HEK293 (cell line): ENCODE measurements around the gene ELAVL1.

Experiments used
- CTCF ChIA-PET: fragments of 350-600 bp; formaldehyde crosslinking; extraction: SDS; loops from one replicate; lab custom pipeline; 2021; ENCODE audit warnings: antibody characterized with exemption; lab: Yijun Ruan, JAX
- POLR2A ChIA-PET: fragments of 300-600 bp; formaldehyde crosslinking; extraction: SDS; loops from one replicate; lab custom pipeline; 2020; ENCODE audit warnings: antibody characterized with exemption, inconsistent platforms; lab: Yijun Ruan, JAX
- H3K27ac ChIP-seq: fragments of 200-500 bp; sonication (Bioruptor generic); 2 replicates; pipeline ENCODE4 v1.5.1; 2014; ENCODE audit warnings: low read depth, low read length, control low read depth, inconsistent platforms; ENCODE audit errors: extremely low read depth
- H3K36me3 ChIP-seq, 2 experiments: fragments of 200-500 bp in 1 of 2; sonication (Bioruptor generic) in 1 of 2; 1 replicate in 1 of 2; 2 replicates in 1 of 2; pipeline ENCODE4 v1.5.1; 2014 to 2017; ENCODE audit warnings: inconsistent platforms in 2 of 2, low read length in 2 of 2; ENCODE audit not compliant: control insufficient read depth in 2 of 2, insufficient read depth in 1 of 2
- H3K4me1 ChIP-seq: fragments of 200-500 bp; sonication (Bioruptor generic); 2 replicates; pipeline ENCODE4 v1.5.1; 2014; ENCODE audit warnings: mild to moderate bottlenecking, low read length, inconsistent platforms; ENCODE audit not compliant: control insufficient read depth, insufficient read depth
- H3K4me3 ChIP-seq: 2 replicates; pipeline ENCODE4 v1.5.1; 2011; ENCODE audit warnings: low read depth, mild to moderate bottlenecking, control low read depth, low read length, moderate library complexity
- H3K9me3 ChIP-seq: fragments of 200-500 bp; sonication (Bioruptor generic); 2 replicates; pipeline ENCODE4 v1.5.1; 2014; ENCODE audit warnings: low read depth, low read length, inconsistent platforms; ENCODE audit not compliant: control insufficient read depth, insufficient read depth
- FEZF1 ChIP-seq: fragments of 450-650 bp; formaldehyde crosslinking; IDR thresholded peaks from 2 replicates; pipeline ENCODE4 v1.5.1; 2016; ENCODE audit warnings: missing biosample characterization, missing genetic modification characterization
- GFI1B ChIP-seq: fragments of 450-650 bp; formaldehyde crosslinking; IDR thresholded peaks from 2 replicates; pipeline ENCODE4 v1.5.1; 2016; ENCODE audit warnings: missing biosample characterization, missing genetic modification characterization
- GLIS2 ChIP-seq: fragments of 450-650 bp; formaldehyde crosslinking; IDR thresholded peaks from 2 replicates; pipeline ENCODE4 v1.5.1; 2016; ENCODE audit warnings: missing biosample characterization, missing genetic modification characterization
- HOXA7 ChIP-seq: sonication (generic); formaldehyde crosslinking; IDR thresholded peaks from 2 replicates; pipeline ENCODE4 v1.8.1; 2022; ENCODE audit warnings: missing genetic modification reagents, borderline replicate concordance
- KLF10 ChIP-seq: fragments of 450-650 bp; IDR thresholded peaks from 2 replicates; pipeline ENCODE4 v1.5.1; 2018; ENCODE audit warnings: missing biosample characterization, mild to moderate bottlenecking, missing genetic modification characterization
- MYNN ChIP-seq: fragments of 450-650 bp; formaldehyde crosslinking; IDR thresholded peaks from 2 replicates; pipeline ENCODE4 v1.5.1; 2016; ENCODE audit warnings: missing biosample characterization, missing genetic modification characterization, borderline replicate concordance
- OVOL3 ChIP-seq: fragments of 450-650 bp; formaldehyde crosslinking; IDR thresholded peaks from 2 replicates; pipeline ENCODE4 v1.5.1; 2016; ENCODE audit warnings: missing biosample characterization, missing genetic modification characterization
- SCRT2 ChIP-seq: fragments of 450-650 bp; formaldehyde crosslinking; IDR thresholded peaks from 2 replicates; pipeline ENCODE4 v1.5.1; 2016; ENCODE audit warnings: missing biosample characterization, missing genetic modification characterization
- SP2 ChIP-seq: fragments of 450-650 bp; formaldehyde crosslinking; IDR thresholded peaks from 2 replicates; pipeline ENCODE4 v1.5.1; 2016; ENCODE audit warnings: missing biosample characterization, missing genetic modification characterization
- SP3 ChIP-seq: fragments of 450-650 bp; formaldehyde crosslinking; IDR thresholded peaks from 2 replicates; pipeline ENCODE4 v1.5.1; 2016; ENCODE audit warnings: missing biosample characterization, missing genetic modification characterization
- TRIM28 ChIP-seq: IDR thresholded peaks from 2 replicates; pipeline ENCODE4 v1.6.1; 2011; ENCODE audit warnings: low read length, control low read depth, borderline replicate concordance
- YY2 ChIP-seq: fragments of 450-650 bp; formaldehyde crosslinking; IDR thresholded peaks from 2 replicates; pipeline ENCODE4 v1.5.1; 2016; ENCODE audit warnings: missing biosample characterization, missing genetic modification characterization
- ZBTB20 ChIP-seq: fragments of 450-650 bp; formaldehyde crosslinking; IDR thresholded peaks from 2 replicates; pipeline ENCODE4 v1.5.1; 2016; ENCODE audit warnings: missing biosample characterization, missing genetic modification characterization
- ZBTB21 ChIP-seq: fragments of 450-650 bp; formaldehyde crosslinking; IDR thresholded peaks from 2 replicates; pipeline ENCODE4 v1.5.1; 2017; ENCODE audit warnings: missing biosample characterization, missing genetic modification characterization
- ZEB2 ChIP-seq: fragments of 450-650 bp; formaldehyde crosslinking; IDR thresholded peaks from 2 replicates; pipeline ENCODE4 v1.5.1; 2016; ENCODE audit warnings: missing biosample characterization, missing genetic modification characterization
- ZIC2 ChIP-seq: fragments of 450-650 bp; formaldehyde crosslinking; IDR thresholded peaks from 2 replicates; pipeline ENCODE4 v1.5.1; 2016; ENCODE audit warnings: missing biosample characterization, missing genetic modification characterization
- ZNF146 ChIP-seq: fragments of 450-650 bp; formaldehyde crosslinking; IDR thresholded peaks from 2 replicates; pipeline ENCODE4 v1.5.1; 2016; ENCODE audit warnings: missing biosample characterization, missing genetic modification characterization
- ZNF184 ChIP-seq: fragments of 450-650 bp; IDR thresholded peaks from 2 replicates; pipeline ENCODE4 v1.5.1; 2018; ENCODE audit warnings: missing biosample characterization, mild to moderate bottlenecking, missing genetic modification characterization
- ZNF19 ChIP-seq: fragments of 450-650 bp; formaldehyde crosslinking; IDR thresholded peaks from 2 replicates; pipeline ENCODE4; 2016; ENCODE audit warnings: missing biosample characterization, missing genetic modification characterization, low read depth
- ZNF202 ChIP-seq: fragments of 450-650 bp; formaldehyde crosslinking; IDR thresholded peaks from 2 replicates; pipeline ENCODE4 v1.5.1; 2016; ENCODE audit warnings: missing biosample characterization, missing genetic modification characterization, borderline replicate concordance
- ZNF324 ChIP-seq: fragments of 450-650 bp; formaldehyde crosslinking; IDR thresholded peaks from 2 replicates; pipeline ENCODE4 v1.5.1; 2016; ENCODE audit warnings: missing biosample characterization, missing genetic modification characterization
- ZNF335 ChIP-seq: fragments of 450-650 bp; formaldehyde crosslinking; conservative IDR thresholded peaks from 2 replicates; pipeline ENCODE4 v1.5.1; 2016; ENCODE audit warnings: missing biosample characterization, missing genetic modification characterization
- ZNF521 ChIP-seq: fragments of 450-650 bp; formaldehyde crosslinking; IDR thresholded peaks from 2 replicates; pipeline ENCODE4 v1.5.1; 2017; ENCODE audit warnings: missing biosample characterization, mild to moderate bottlenecking, missing genetic modification characterization
- ZNF529 ChIP-seq: fragments of 450-650 bp; formaldehyde crosslinking; IDR thresholded peaks from 2 replicates; pipeline ENCODE4 v1.5.1; 2017; ENCODE audit warnings: missing genetic modification characterization, missing biosample characterization; ENCODE audit not compliant: insufficient replicate concordance
- ZNF571 ChIP-seq: fragments of 450-650 bp; formaldehyde crosslinking; IDR thresholded peaks from 2 replicates; pipeline ENCODE4 v1.5.0; 2017; ENCODE audit warnings: missing biosample characterization, missing genetic modification characterization
- ZNF600 ChIP-seq: fragments of 450-650 bp; formaldehyde crosslinking; IDR thresholded peaks from 2 replicates; pipeline ENCODE4 v1.5.1; 2016; ENCODE audit warnings: missing biosample characterization, missing genetic modification characterization
- ZNF664 ChIP-seq: fragments of 450-650 bp; formaldehyde crosslinking; IDR thresholded peaks from 2 replicates; pipeline ENCODE4 v1.5.1; 2016; ENCODE audit warnings: missing biosample characterization, missing genetic modification characterization
- ZNF670 ChIP-seq: fragments of 450-650 bp; formaldehyde crosslinking; IDR thresholded peaks from 2 replicates; pipeline ENCODE4 v1.5.1; 2016; ENCODE audit warnings: missing biosample characterization, missing genetic modification characterization, low read depth
- ZNF707 ChIP-seq: fragments of 450-650 bp; formaldehyde crosslinking; IDR thresholded peaks from 2 replicates; pipeline ENCODE4 v1.5.1; 2016; ENCODE audit warnings: missing biosample characterization, missing genetic modification characterization
- ZSCAN16 ChIP-seq: fragments of 450-650 bp; formaldehyde crosslinking; IDR thresholded peaks from 2 replicates; pipeline ENCODE4 v1.5.1; 2016; ENCODE audit warnings: missing biosample characterization, missing genetic modification characterization
- TF ChIP-seq, protein P1 (sequence below): fragments of 450-650 bp; formaldehyde crosslinking; optimal IDR thresholded peaks from 2 replicates; pipeline ENCODE3; 2016; ENCODE audit warnings: missing biosample characterization, mild to moderate bottlenecking, missing genetic modification characterization
- TF ChIP-seq, protein P2 (sequence below): fragments of 450-650 bp; formaldehyde crosslinking; IDR thresholded peaks from 2 replicates; pipeline ENCODE4 v1.5.1; 2017; ENCODE audit warnings: missing biosample characterization, missing genetic modification characterization
- TF ChIP-seq, protein P3 (sequence below): sonication (generic); formaldehyde crosslinking; IDR thresholded peaks from 2 replicates; pipeline ENCODE4 v1.8.1; 2022; ENCODE audit warnings: mild to moderate bottlenecking, moderate library complexity, missing genetic modification reagents
- TF ChIP-seq, protein P4 (sequence below): fragments of 450-650 bp; formaldehyde crosslinking; IDR thresholded peaks from 2 replicates; pipeline ENCODE4 v1.5.1; 2017; ENCODE audit warnings: missing biosample characterization, missing genetic modification characterization
- TF ChIP-seq, protein P5 (sequence below): fragments of 450-650 bp; formaldehyde crosslinking; IDR thresholded peaks from 2 replicates; pipeline ENCODE4 v1.5.1; 2016; ENCODE audit warnings: missing biosample characterization, missing genetic modification characterization

Gene ELAVL1

DNA sequence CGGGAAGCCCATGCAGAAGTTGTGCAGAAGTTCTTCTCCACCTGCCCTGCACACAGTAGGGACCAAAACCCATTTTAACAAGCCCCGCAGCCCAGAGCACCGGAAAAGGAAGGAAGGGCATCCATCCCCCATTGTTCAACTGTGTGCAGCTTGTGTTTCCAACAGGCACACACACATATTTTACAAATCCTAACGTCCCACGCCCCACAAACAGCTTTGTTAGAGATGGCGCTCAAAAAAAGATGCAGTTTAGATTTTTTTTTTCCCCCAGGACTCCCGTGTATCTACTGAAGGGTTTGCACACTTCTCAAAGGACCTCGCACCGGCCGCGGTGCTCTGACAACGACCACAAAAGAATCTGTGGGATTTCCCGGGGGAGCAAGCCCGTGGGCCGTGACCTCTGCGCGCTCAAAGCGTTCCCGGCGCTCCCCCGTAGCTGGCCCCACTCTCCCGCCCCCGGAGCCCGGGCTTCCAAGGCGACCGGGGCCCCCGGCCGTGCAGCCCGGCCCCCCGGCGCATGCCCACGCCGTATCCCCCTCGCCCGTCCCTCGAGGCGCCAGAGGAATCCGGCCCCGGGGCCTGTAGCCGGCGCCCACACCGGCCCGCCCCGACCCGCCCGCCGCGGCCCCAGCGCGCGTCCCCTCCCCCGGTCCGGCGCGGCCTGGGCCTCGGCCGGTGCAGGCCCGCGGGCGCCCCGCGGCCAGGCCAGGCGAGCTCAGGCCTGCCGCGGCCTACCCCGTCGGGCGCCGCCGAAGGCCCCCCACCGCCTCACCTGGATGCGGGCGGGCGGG, 523 bp downstream of the ELAVL1 start:
- POLR2A ChIA-PET = interaction anchor here (0.6 to 3.1 kb wide), 3 partner anchors 9 to 62 kb away, joined by 4 to 15 read pairs (median 4); partner anchors contain the start of gene TIMM44
- Histone ChIP-seq H3K36me3 (peaks cover 3 to 28% of the 10 kb centered on the region in 2 experiments; a peak in 2 of 3 replicates), H3K9me3 (no peaks in the 10 kb centered on the region), H3K27ac (peak overlapping the region; percentile 78), H3K4me3 (peak overlapping the region; percentile 73), H3K4me1 (peaks cover 9% of the 10 kb centered on the region)
- CTCF ChIA-PET = no interaction called here
- TF ChIP-seq ZNF600 (no peak), SCRT2 (tag by site-specific recombination) (no peak), ZNF529 (no peak), ZNF707 (tag by site-specific recombination) (no peak), ZNF521 (tag by site-specific recombination) (no peak), TRIM28 (no peak), ZNF184 (tag by site-specific recombination) (no peak), OVOL3 (tag by site-specific recombination) (no peak), ZNF324 (tag by site-specific recombination) (no peak), YY2 (tag by site-specific recombination) (no peak), SP3 (peak; percentile 11; the same call in 1 of the 2 replicates), ZBTB20 (tag by site-specific recombination) (peak; percentile 32; the same call in 1 of the 2 replicates), ZNF335 (peak; percentile 62), ZSCAN16 (peak; percentile 83; the same call in 1 of the 2 replicates), GLIS2 (tag by site-specific recombination) (peak; percentile 62; the same call in 1 of the 2 replicates), GFI1B (tag by site-specific recombination) (no peak), FEZF1 (no peak), ZNF202 (tag by site-specific recombination) (no peak), HOXA7 (CRISPR knock-in tag) (no peak), ZNF146 (tag by site-specific recombination) (no peak), SP2 (tag by site-specific recombination) (peak; percentile 45), ZBTB21 (tag by site-specific recombination) (no peak), ZNF19 (tag by site-specific recombination) (no peak), KLF10 (tag by site-specific recombination) (0 out of 2 replicates have a peak, but pooled peaks have one; percentile 27), ZIC2 (no peak), ZNF571 (no peak), ZNF664 (tag by site-specific recombination) (no peak), ZNF670 (tag by site-specific recombination) (no peak), ZEB2 (0 out of 2 replicates have a peak, but pooled peaks have one; percentile 22), MYNN (tag by site-specific recombination) (no peak)
- TF ChIP-seq, protein P1, sequence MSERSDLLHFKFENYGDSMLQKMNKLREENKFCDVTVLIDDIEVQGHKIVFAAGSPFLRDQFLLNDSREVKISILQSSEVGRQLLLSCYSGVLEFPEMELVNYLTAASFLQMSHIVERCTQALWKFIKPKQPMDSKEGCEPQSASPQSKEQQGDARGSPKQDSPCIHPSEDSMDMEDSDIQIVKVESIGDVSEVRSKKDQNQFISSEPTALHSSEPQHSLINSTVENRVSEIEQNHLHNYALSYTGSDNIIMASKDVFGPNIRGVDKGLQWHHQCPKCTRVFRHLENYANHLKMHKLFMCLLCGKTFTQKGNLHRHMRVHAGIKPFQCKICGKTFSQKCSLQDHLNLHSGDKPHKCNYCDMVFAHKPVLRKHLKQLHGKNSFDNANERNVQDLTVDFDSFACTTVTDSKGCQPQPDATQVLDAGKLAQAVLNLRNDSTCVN (tag by site-specific recombination) = peak; percentile 21
- TF ChIP-seq, protein P2, sequence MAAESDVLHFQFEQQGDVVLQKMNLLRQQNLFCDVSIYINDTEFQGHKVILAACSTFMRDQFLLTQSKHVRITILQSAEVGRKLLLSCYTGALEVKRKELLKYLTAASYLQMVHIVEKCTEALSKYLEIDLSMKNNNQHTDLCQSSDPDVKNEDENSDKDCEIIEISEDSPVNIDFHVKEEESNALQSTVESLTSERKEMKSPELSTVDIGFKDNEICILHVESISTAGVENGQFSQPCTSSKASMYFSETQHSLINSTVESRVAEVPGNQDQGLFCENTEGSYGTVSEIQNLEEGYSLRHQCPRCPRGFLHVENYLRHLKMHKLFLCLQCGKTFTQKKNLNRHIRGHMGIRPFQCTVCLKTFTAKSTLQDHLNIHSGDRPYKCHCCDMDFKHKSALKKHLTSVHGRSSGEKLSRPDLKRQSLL (tag by site-specific recombination) = no peak
- TF ChIP-seq, protein P3, sequence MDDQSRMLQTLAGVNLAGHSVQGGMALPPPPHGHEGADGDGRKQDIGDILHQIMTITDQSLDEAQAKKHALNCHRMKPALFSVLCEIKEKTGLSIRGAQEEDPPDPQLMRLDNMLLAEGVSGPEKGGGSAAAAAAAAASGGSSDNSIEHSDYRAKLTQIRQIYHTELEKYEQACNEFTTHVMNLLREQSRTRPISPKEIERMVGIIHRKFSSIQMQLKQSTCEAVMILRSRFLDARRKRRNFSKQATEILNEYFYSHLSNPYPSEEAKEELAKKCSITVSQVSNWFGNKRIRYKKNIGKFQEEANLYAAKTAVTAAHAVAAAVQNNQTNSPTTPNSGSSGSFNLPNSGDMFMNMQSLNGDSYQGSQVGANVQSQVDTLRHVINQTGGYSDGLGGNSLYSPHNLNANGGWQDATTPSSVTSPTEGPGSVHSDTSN (CRISPR knock-in tag) = no peak
- TF ChIP-seq, protein P4, sequence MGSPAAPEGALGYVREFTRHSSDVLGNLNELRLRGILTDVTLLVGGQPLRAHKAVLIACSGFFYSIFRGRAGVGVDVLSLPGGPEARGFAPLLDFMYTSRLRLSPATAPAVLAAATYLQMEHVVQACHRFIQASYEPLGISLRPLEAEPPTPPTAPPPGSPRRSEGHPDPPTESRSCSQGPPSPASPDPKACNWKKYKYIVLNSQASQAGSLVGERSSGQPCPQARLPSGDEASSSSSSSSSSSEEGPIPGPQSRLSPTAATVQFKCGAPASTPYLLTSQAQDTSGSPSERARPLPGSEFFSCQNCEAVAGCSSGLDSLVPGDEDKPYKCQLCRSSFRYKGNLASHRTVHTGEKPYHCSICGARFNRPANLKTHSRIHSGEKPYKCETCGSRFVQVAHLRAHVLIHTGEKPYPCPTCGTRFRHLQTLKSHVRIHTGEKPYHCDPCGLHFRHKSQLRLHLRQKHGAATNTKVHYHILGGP (tag by site-specific recombination) = no peak
- TF ChIP-seq, protein P5, sequence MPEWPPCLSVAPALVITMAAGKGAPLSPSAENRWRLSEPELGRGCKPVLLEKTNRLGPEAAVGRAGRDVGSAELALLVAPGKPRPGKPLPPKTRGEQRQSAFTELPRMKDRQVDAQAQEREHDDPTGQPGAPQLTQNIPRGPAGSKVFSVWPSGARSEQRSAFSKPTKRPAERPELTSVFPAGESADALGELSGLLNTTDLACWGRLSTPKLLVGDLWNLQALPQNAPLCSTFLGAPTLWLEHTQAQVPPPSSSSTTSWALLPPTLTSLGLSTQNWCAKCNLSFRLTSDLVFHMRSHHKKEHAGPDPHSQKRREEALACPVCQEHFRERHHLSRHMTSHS = no peak
